BLaER1 (cell line): Measurements from ENCODE around the gene MBD3L2.
A peak's percentile ranks its signal among the peaks of the same experiment; 100 is the strongest.

Source experiments
- H3K27ac ChIP-seq: shearing (Covaris generic); formaldehyde crosslinking; 2 replicates; pipeline ENCODE4 v1.8.1; 2022
- H3K27me3 ChIP-seq: shearing (Covaris generic); formaldehyde crosslinking; 2 replicates; pipeline ENCODE4 v1.8.1; 2022
- H3K36me3 ChIP-seq: shearing (Covaris generic); formaldehyde crosslinking; 2 replicates; pipeline ENCODE4 v1.8.1; 2022
- H3K4me1 ChIP-seq: shearing (Covaris generic); formaldehyde crosslinking; 2 replicates; pipeline ENCODE4 v1.8.1; 2022
- H3K4me2 ChIP-seq: shearing (Covaris generic); formaldehyde crosslinking; 2 replicates; pipeline ENCODE4 v1.8.1; 2022
- H3K4me3 ChIP-seq: shearing (Covaris generic); formaldehyde crosslinking; 2 replicates; pipeline ENCODE4 v1.8.1; 2022
- H3K9ac ChIP-seq: shearing (Covaris generic); formaldehyde crosslinking; 2 replicates; pipeline ENCODE4 v1.8.1; 2022
- H3K9me3 ChIP-seq: shearing (Covaris generic); formaldehyde crosslinking; 2 replicates; pipeline ENCODE4 v1.8.1; 2022
- H4K20me1 ChIP-seq: shearing (Covaris generic); formaldehyde crosslinking; 2 replicates; pipeline ENCODE4 v1.8.1; 2022
- Cebpa-rat ChIP-seq: shearing (Covaris generic); IDR thresholded peaks from 2 replicates; pipeline ENCODE4 v1.8.1; 2022

MBD3L2 gene

GRCh38 chr19:7088999-7089398 is 39.9 kb downstream of the MBD3L2 start:
- TF ChIP-seq Cebpa-rat: no peak

GRCh38 chr19:7098096-7098495 is 49.0 kb downstream of the MBD3L2 start:
- Histone ChIP-seq H3K9ac (no peak overlapping the region), H4K20me1 (no peaks in the 10 kb centered on the region), H3K36me3 (peaks cover 10% of the 10 kb centered on the region; the same call in 1 of the 2 replicates), H3K4me2 (peak overlapping the region; percentile 80), H3K27ac (no peak overlapping the region), H3K4me1 (peaks cover 28% of the 10 kb centered on the region), H3K4me3 (peak overlapping the region; percentile 73), H3K9me3 (peaks cover 52% of the 10 kb centered on the region), H3K27me3 (no peaks in the 10 kb centered on the region)
- TF ChIP-seq Cebpa-rat: no peak

More at GRCh38 chr19:7088999-7089398, 39.9 kb downstream of the MBD3L2 start:
- no peak overlapping the region for H3K4me3 ChIP-seq
- H3K4me1 ChIP-seq: peaks cover 4% of the 10 kb centered on the region; the same call in 1 of the 2 replicates
- H4K20me1 ChIP-seq: no peaks in the 10 kb centered on the region
- H3K4me2 ChIP-seq: no peak overlapping the region
- peaks cover 100% of the 10 kb centered on the region for H3K9me3 ChIP-seq
- H3K36me3 ChIP-seq: peaks cover 89% of the 10 kb centered on the region
- H3K27ac ChIP-seq: no peak overlapping the region
- H3K9ac ChIP-seq: no peak overlapping the region
- H3K27me3 ChIP-seq: no peaks in the 10 kb centered on the region

- no peak for TF ChIP-seq Cebpa-rat
- peaks cover 28% of the 10 kb centered on the region for H3K4me1 ChIP-seq
- H3K36me3 ChIP-seq: peaks cover 10% of the 10 kb centered on the region; the same call in 1 of the 2 replicates
- H4K20me1 ChIP-seq: no peaks in the 10 kb centered on the region
- H3K4me3 ChIP-seq: peak overlapping the region; percentile 73
- peaks cover 43% of the 10 kb centered on the region for H3K9me3 ChIP-seq
- peak overlapping the region; percentile 94 for H3K27ac ChIP-seq
- H3K27me3 ChIP-seq: no peaks in the 10 kb centered on the region
- H3K4me2 ChIP-seq: peak overlapping the region; percentile 80
- H3K9ac ChIP-seq: peak overlapping the region; percentile 92
Observed at GRCh38 chr19:7098701-7099596, 49.8 kb downstream of the MBD3L2 start.

- no peak for TF ChIP-seq Cebpa-rat
Observed at GRCh38 chr19:7099597-7099921, 50.4 kb downstream of the MBD3L2 start.

More at GRCh38 chr19:7099597-7099921, 50.4 kb downstream of the MBD3L2 start:
- Histone ChIP-seq H3K9me3 (peaks cover 37% of the 10 kb centered on the region), H3K9ac (peak overlapping the region; percentile 92), H3K27ac (peak overlapping the region; percentile 94), H3K36me3 (peaks cover 7% of the 10 kb centered on the region; the same call in 1 of the 2 replicates), H3K4me3 (peak overlapping the region; percentile 73), H3K4me1 (peaks cover 29% of the 10 kb centered on the region), H4K20me1 (no peaks in the 10 kb centered on the region), H3K4me2 (peak overlapping the region; percentile 80), H3K27me3 (no peaks in the 10 kb centered on the region)
